HepG2 (cell line): ENCODE measurements around the gene CABLES2. TPM values are rescaled to one million over a fixed set of nuclear protein-coding genes. Genes with fewer than 3 reads are reported as not detected.
A peak's percentile ranks its signal among the peaks of the same experiment; 100 is the strongest.

Experiments
- ATAC-seq: fragments of 200-7000 bp; cut with Tn5 transposase; 3 replicates; pipeline ENCODE4 v1.9.1; 2020; ENCODE audit warnings: mild to moderate bottlenecking, moderate library complexity
- BruUV-seq: library from RNA; stranded (reverse); fragments of 400-500 nt; replicated peaks from 2 replicates; lab custom pipeline; 2021; lab: Mats Ljungman, UMichigan
- CTCF ChIA-PET: fragments of 300-600 bp; formaldehyde crosslinking; extraction: SDS; loops from one replicate; lab custom pipeline; 2021; ENCODE audit warnings: low total read pairs, inconsistent platforms, low intra/inter-chr PET ratio; lab: Yijun Ruan, JAX
- POLR2A ChIA-PET: fragments of 350-600 bp; sonication (Branson Sonifier 250); formaldehyde crosslinking; loops from one replicate; lab custom pipeline; 2020; ENCODE audit warnings: antibody characterized with exemption, inconsistent platforms; lab: Yijun Ruan, JAX
- DNase-seq: peaks from one replicate; pipeline ENCODE4 v3.0.0-alpha.2; 2015; ENCODE audit warnings: low spot score
- FAIRE-seq: peaks from 3 replicates; lab custom pipeline; 2011; peaks lifted over from hg19 to GRCh38; lab: Jason Lieb, UNC
- H2AFZ ChIP-seq: one replicate; pipeline ENCODE4 v1.6.1; 2011; ENCODE audit warnings: low read length, inconsistent platforms
- H3K27ac ChIP-seq: fragments of 300-600 bp; 3 replicates; pipeline ENCODE4 v1.8.0; 2011; ENCODE audit warnings: mixed run types, mild to moderate bottlenecking, mixed read lengths, low read length, inconsistent platforms; ENCODE audit not compliant: insufficient read depth; ENCODE audit errors: extremely low read length
- H3K27me3 ChIP-seq, 2 experiments: fragments of 200-600 bp in 1 of 2; 2 replicates in 1 of 2; 3 replicates in 1 of 2; pipeline versions ENCODE4 v1.6.0 to v1.8.0; 2011; ENCODE audit warnings: low read length in 2 of 2, mild to moderate bottlenecking in 2 of 2, moderate library complexity in 2 of 2, inconsistent platforms in 1 of 2; ENCODE audit not compliant: insufficient read depth in 2 of 2, control insufficient read depth in 1 of 2
- H3K36me3 ChIP-seq, 2 experiments: fragments of 200-600 bp in 1 of 2; replicated peaks in 1 of 2; 2 replicates in 1 of 2; 3 replicates in 1 of 2; pipeline versions ENCODE4 v1.5.1 to v1.8.0; 2011; ENCODE audit warnings: low read length in 2 of 2, inconsistent platforms in 1 of 2; ENCODE audit not compliant: insufficient read depth in 2 of 2, control insufficient read depth in 1 of 2
- H3K4me1 ChIP-seq: 2 replicates; pipeline ENCODE4 v1.5.1; 2012; ENCODE audit warnings: low read length, inconsistent platforms; ENCODE audit not compliant: insufficient read depth
- H3K4me2 ChIP-seq: 2 replicates; pipeline ENCODE4 v1.6.0; 2011; ENCODE audit warnings: low read depth, low read length, inconsistent platforms
- H3K4me3 ChIP-seq, 3 experiments: fragments of 200-600 bp in 1 of 3; sonication (generic), shearing (Covaris generic) in 1 of 3; replicated peaks in 1 of 3; 2 replicates each; pipeline ENCODE4 v1.5.1; 2011 to 2016; ENCODE audit warnings: low read length in 3 of 3, inconsistent platforms in 2 of 3, low read depth in 2 of 3, mild to moderate bottlenecking in 2 of 3, control low read depth in 1 of 3, mixed read lengths in 1 of 3; ENCODE audit not compliant: insufficient read depth in 1 of 3
- H3K79me2 ChIP-seq: one replicate; pipeline ENCODE4 v1.6.1; 2011; ENCODE audit warnings: low read length, inconsistent platforms; ENCODE audit not compliant: insufficient read depth
- H3K9ac ChIP-seq: 2 replicates; pipeline ENCODE4 v1.6.0; 2011; ENCODE audit warnings: mild to moderate bottlenecking, low read depth, low read length, inconsistent platforms; ENCODE audit not compliant: insufficient read depth
- H3K9me3 ChIP-seq: 2 replicates; pipeline ENCODE4 v1.5.1; 2012; ENCODE audit warnings: mild to moderate bottlenecking, low read length
- H4K20me1 ChIP-seq: 2 replicates; pipeline ENCODE4 v1.6.0; 2011; ENCODE audit warnings: inconsistent platforms, mild to moderate bottlenecking, low read length, moderate library complexity; ENCODE audit not compliant: insufficient read depth
- AGO2 ChIP-seq: fragments of 200-400 bp; formaldehyde crosslinking; optimal IDR thresholded peaks from 2 replicates; pipeline ENCODE3; 2017; ENCODE audit warnings: mild to moderate bottlenecking, low read depth, low read length, moderate library complexity
- AKAP8 ChIP-seq: sonication (generic); formaldehyde crosslinking; IDR thresholded peaks from 2 replicates; pipeline ENCODE4 v1.5.1; 2020; ENCODE audit warnings: mild to moderate bottlenecking, missing genetic modification reagents
- ATF1 ChIP-seq: IDR thresholded peaks from 2 replicates; pipeline ENCODE4 v1.6.1; 2016; ENCODE audit warnings: mild to moderate bottlenecking, control low read depth
- FOXJ3 ChIP-seq: sonication (generic); formaldehyde crosslinking; IDR thresholded peaks from 2 replicates; pipeline ENCODE4 v1.4.0; 2020; ENCODE audit warnings: missing genetic modification reagents, mild to moderate bottlenecking, borderline replicate concordance
- KDM1A ChIP-seq: IDR thresholded peaks from 2 replicates; pipeline ENCODE4 v1.6.1; 2016; ENCODE audit warnings: missing compliant biosample characterization
- POLR2A ChIP-seq, 2 experiments: IDR thresholded peaks; 2 replicates each; pipeline ENCODE4 v1.6.1; 2011; ENCODE audit warnings: low read depth in 2 of 2, low read length in 2 of 2, mild to moderate bottlenecking in 1 of 2, moderate library complexity in 1 of 2; ENCODE audit not compliant: insufficient read depth in 1 of 2
- RBFOX2 ChIP-seq: fragments of 200-400 bp; formaldehyde crosslinking; IDR thresholded peaks from 2 replicates; pipeline ENCODE4 v1.6.1; 2017; ENCODE audit warnings: low read depth, mild to moderate bottlenecking, low read length
- TRIM24 ChIP-seq: sonication (generic); formaldehyde crosslinking; IDR thresholded peaks from 2 replicates; pipeline ENCODE4 v1.8.0; 2022; ENCODE audit warnings: mild to moderate bottlenecking, missing genetic modification reagents
- ZNF326 ChIP-seq: sonication (generic); formaldehyde crosslinking; IDR thresholded peaks from 2 replicates; pipeline ENCODE4 v1.4.0; 2020; ENCODE audit warnings: missing genetic modification reagents, borderline replicate concordance
- ZNF572 ChIP-seq: sonication (generic); formaldehyde crosslinking; IDR thresholded peaks from 2 replicates; pipeline ENCODE4 v1.5.1; 2020; ENCODE audit warnings: mild to moderate bottlenecking, missing genetic modification reagents
- ZNF709 ChIP-seq: sonication (generic); formaldehyde crosslinking; IDR thresholded peaks from 2 replicates; pipeline ENCODE4 v1.5.0; 2020; ENCODE audit warnings: mild to moderate bottlenecking, missing genetic modification reagents
- ZNF768 ChIP-seq: sonication (generic); formaldehyde crosslinking; IDR thresholded peaks from 2 replicates; pipeline ENCODE4 v1.4.0; 2020; ENCODE audit warnings: missing genetic modification reagents
- ZNF776 ChIP-seq: sonication (generic); formaldehyde crosslinking; IDR thresholded peaks from 2 replicates; pipeline ENCODE4 v1.4.0; 2020; ENCODE audit warnings: mild to moderate bottlenecking, missing genetic modification reagents
- ZNF839 ChIP-seq: sonication (generic); formaldehyde crosslinking; IDR thresholded peaks from 2 replicates; pipeline ENCODE4 v1.4.0; 2020; ENCODE audit warnings: missing genetic modification reagents, mild to moderate bottlenecking, borderline replicate concordance
- WGBS: methylation state at CpG from one replicate; pipeline ENCODE4 v1.1.6; 2017; ENCODE audit warnings: low lambda C conversion rate; 5-methylcytosine and 5-hydroxymethylcytosine counted together
- in situ Hi-C: cut with HindIII; loops from 2 replicates; pipeline ENCODE4 v1.10.0; 2017; ENCODE audit warnings: low pct_unique_long_range_greater_than_20kb; ENCODE audit not compliant: extremely low pct_ligation_motif_present
- intact Hi-C: fragments of 100-400 bp; cut with micrococcal nuclease; formaldehyde crosslinking; loops from one replicate; pipeline ENCODE4 v1.10.0; 2022; ENCODE audit not compliant: unreplicated experiment
- polyA plus RNA-seq, 8 experiments: library from polyadenylated mRNA; depleted of rRNA in 3 of 8; stranded (reverse) in 7 of 8; unstranded in 1 of 8; fragments of >200 nt; fragmentation: Illumina TruSeq in 4 of 8; extraction: Trizol in 4 of 8; gene quantifications; 2 replicates each; pipeline versions ENCODE4 v1.2.1 to v1.2.3, GENCODE V29; 2011 to 2016; ENCODE audit warnings: low read depth in 4 of 8, missing spikeins in 1 of 8, mixed read lengths in 1 of 8; ENCODE audit not compliant: insufficient read depth in 1 of 8
- total RNA-seq, 5 experiments: library from RNA; depleted of rRNA; stranded (reverse); fragments of >200 nt; fragmentation: Illumina TruSeq; extraction: Trizol; gene quantifications; 2 replicates each; pipeline ENCODE4 v1.2.3, GENCODE V29; 2016; ENCODE audit warnings: low read depth in 1 of 5
- TF ChIP-seq, protein P1 (sequence below): sonication (generic); formaldehyde crosslinking; IDR thresholded peaks from 2 replicates; pipeline ENCODE4 v1.9.0; 2022; ENCODE audit warnings: missing genetic modification reagents, mild to moderate bottlenecking, borderline replicate concordance

The CABLES2 gene
- total and polyA plus RNA-seq, 2 of the 13 experiments (the other 11 are each of a cell fraction or from before 2014, with no cell fraction given): 5.2 to 9.7 TPM

DNA sequence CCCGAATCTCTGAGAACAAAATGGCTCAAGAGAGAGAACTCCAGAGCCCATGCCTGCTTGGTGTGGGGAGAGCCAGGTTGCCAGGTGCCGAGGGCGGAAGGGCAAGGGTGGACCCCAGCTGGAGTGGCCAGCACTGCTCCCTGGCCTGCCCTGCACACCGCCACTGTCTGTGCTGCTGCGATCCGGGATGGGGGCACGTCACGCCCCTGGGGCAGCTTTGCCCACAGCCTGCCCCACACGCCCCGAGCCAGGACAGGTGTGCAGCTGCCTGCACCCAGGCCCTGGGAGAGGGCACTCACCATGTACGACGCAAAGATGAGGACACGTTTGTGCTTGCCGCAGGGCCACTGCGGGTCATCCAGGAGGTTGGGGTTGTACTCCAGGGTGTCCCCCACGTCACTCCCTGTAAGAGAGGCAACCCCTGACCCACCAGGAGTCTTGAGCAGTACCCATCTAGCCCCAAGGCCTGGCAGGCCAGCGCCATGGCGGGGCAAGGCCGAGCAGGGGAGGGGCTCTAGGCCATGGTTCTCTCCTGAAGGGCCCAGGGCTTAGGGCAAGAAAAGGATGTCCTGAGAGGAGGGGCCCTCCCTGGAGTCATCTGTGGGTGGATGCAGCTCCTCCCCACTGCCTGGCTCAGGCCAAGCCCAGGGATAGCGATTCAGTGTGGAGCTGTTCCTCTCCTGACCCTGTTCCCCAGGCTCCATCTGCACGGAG, 14.3 kb downstream of the CABLES2 start:
- no peak overlapping the region for H3K4me2 ChIP-seq
- ATAC-seq (peak; percentile 3), DNase-seq (no peak), FAIRE-seq (no peak)
- no TSS peak for BruUV-seq
- peaks cover 11% of the 10 kb centered on the region for H4K20me1 ChIP-seq
- peak; percentile 45 for TF ChIP-seq RBFOX2
- TF ChIP-seq TRIM24 (CRISPR knock-in tag): no peak
- TF ChIP-seq ZNF776 (CRISPR knock-in tag): peak; percentile 23; the same call in 1 of the 2 replicates
- peak; percentile 41; the same call in 1 of the 2 replicates for TF ChIP-seq AKAP8 (CRISPR knock-in tag)
- TF ChIP-seq ZNF572 (CRISPR knock-in tag): no peak
- TF ChIP-seq FOXJ3 (CRISPR knock-in tag): no peak
- TF ChIP-seq, protein P1, sequence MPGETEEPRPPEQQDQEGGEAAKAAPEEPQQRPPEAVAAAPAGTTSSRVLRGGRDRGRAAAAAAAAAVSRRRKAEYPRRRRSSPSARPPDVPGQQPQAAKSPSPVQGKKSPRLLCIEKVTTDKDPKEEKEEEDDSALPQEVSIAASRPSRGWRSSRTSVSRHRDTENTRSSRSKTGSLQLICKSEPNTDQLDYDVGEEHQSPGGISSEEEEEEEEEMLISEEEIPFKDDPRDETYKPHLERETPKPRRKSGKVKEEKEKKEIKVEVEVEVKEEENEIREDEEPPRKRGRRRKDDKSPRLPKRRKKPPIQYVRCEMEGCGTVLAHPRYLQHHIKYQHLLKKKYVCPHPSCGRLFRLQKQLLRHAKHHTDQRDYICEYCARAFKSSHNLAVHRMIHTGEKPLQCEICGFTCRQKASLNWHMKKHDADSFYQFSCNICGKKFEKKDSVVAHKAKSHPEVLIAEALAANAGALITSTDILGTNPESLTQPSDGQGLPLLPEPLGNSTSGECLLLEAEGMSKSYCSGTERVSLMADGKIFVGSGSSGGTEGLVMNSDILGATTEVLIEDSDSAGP (CRISPR knock-in tag): peak; percentile 43; the same call in 1 of the 2 replicates
- no peak for TF ChIP-seq ATF1
- no peak for TF ChIP-seq ZNF709
- TF ChIP-seq ZNF839 (CRISPR knock-in tag): 0 out of 2 replicates have a peak, but pooled peaks have one; percentile 38
- peak; percentile 7; the same call in 1 of the 2 replicates for TF ChIP-seq ZNF768 (CRISPR knock-in tag)
- TF ChIP-seq ZNF326 (CRISPR knock-in tag): peak; percentile 78; the same call in 1 of the 2 replicates
- TF ChIP-seq AGO2: peak; percentile 79
- no peak for TF ChIP-seq KDM1A
- peak in 1 of 2 experiments; percentile 32; a peak in 1 of 4 replicates for TF ChIP-seq POLR2A (IDR thresholded peaks at IDR 0.05; ENCODE audit: insufficient read depth in 1 of 2, low read depth in 2 of 2, low read length in 2 of 2)
- H3K27me3 ChIP-seq: no peaks in the 10 kb centered on the region; a peak in 1 of 5 replicates
- WGBS: 89% methylated on average over 11 of the region's 21 CpGs
- ChIA-PET CTCF (no interaction called here), POLR2A (interaction anchor here (1.5 kb wide), 1 partner anchor 17 kb away, joined by 4 read pairs; no protein-coding TSS in a partner anchor)
- H2AFZ ChIP-seq: no peak overlapping the region
- H3K9me3 ChIP-seq: no peaks in the 10 kb centered on the region
- no peak overlapping the region for H3K4me3 ChIP-seq
- no peak overlapping the region for H3K27ac ChIP-seq
- intact Hi-C loops (no loop called here), in situ Hi-C loops (no loop called here)
- H3K36me3 ChIP-seq: peaks cover 19 to 42% of the 10 kb centered on the region in 2 experiments
- peaks cover 20% of the 10 kb centered on the region for H3K4me1 ChIP-seq
- no peak overlapping the region for H3K9ac ChIP-seq
- peaks cover 12% of the 10 kb centered on the region for H3K79me2 ChIP-seq
